Endothelial cell (in vitro differentiated cells): ENCODE measurements around the gene ANKS1B. TPM values are rescaled to one million over a fixed set of nuclear protein-coding genes. Genes with fewer than 3 reads are reported as not detected.

Experiments
- DNase-seq: peaks from one replicate; pipeline ENCODE4 v3.0.0; 2021; ENCODE audit warnings: low spot score
- H3K27ac Mint-ChIP-seq: one replicate; pipeline ENCODE4 v1.8.0; 2021; ENCODE audit warnings: mixed read lengths, inconsistent platforms; ENCODE audit not compliant: unreplicated experiment
- H3K27me3 Mint-ChIP-seq: one replicate; pipeline ENCODE4 v1.8.0; 2021; ENCODE audit warnings: mild to moderate bottlenecking, moderate library complexity, mixed read lengths, inconsistent platforms; ENCODE audit not compliant: unreplicated experiment
- H3K36me3 Mint-ChIP-seq: one replicate; pipeline ENCODE4 v1.8.0; 2021; ENCODE audit warnings: mild to moderate bottlenecking, low read depth, mixed read lengths, inconsistent platforms; ENCODE audit not compliant: unreplicated experiment
- H3K4me1 Mint-ChIP-seq: one replicate; pipeline ENCODE4 v1.8.0; 2021; ENCODE audit warnings: mild to moderate bottlenecking, mixed read lengths, inconsistent platforms; ENCODE audit not compliant: unreplicated experiment
- H3K4me3 Mint-ChIP-seq: one replicate; pipeline ENCODE4 v1.8.0; 2021; ENCODE audit warnings: mild to moderate bottlenecking, mixed read lengths, inconsistent platforms; ENCODE audit not compliant: unreplicated experiment
- H3K9me3 Mint-ChIP-seq: one replicate; pipeline ENCODE4 v1.8.0; 2021; ENCODE audit warnings: mixed read lengths, inconsistent platforms; ENCODE audit not compliant: unreplicated experiment
- CTCF ChIP-seq: fragments of 200-600 bp; sonication (generic); IDR thresholded peaks from one replicate; pipeline ENCODE4 v1.5.0; 2021; ENCODE audit warnings: antibody characterized with exemption; ENCODE audit not compliant: unreplicated experiment
- total RNA-seq: library from RNA; stranded (reverse); fragmentation: NEBNext Ultra II Directional; extraction: Animal tissue kit (Norgen Biotek cat#: 25700); gene quantifications from one replicate; pipeline ENCODE4 v1.2.1, GENCODE V29; 2021; ENCODE audit not compliant: unreplicated experiment

Gene ANKS1B
- total RNA-seq, 1 donor from 2014 or later = 2.6 TPM

GRCh38 chr12:98903875-98904274, 1080.9 kb downstream of the ANKS1B start:
- H3K36me3 Mint-ChIP-seq = no peaks in the 10 kb centered on the region
- no peaks in the 10 kb centered on the region for H3K4me1 Mint-ChIP-seq
- H3K27me3 Mint-ChIP-seq = no peaks in the 10 kb centered on the region
- H3K4me3 Mint-ChIP-seq = no peak overlapping the region
- H3K9me3 Mint-ChIP-seq = no peaks in the 10 kb centered on the region
- H3K27ac Mint-ChIP-seq = no peak overlapping the region
- no peak for DNase-seq
- no peak for TF ChIP-seq CTCF

- Mint-ChIP-seq H3K36me3 (no peaks in the 10 kb centered on the region), H3K27me3 (peaks cover 1% of the 10 kb centered on the region), H3K27ac (no peak overlapping the region), H3K4me3 (no peak overlapping the region), H3K9me3 (no peaks in the 10 kb centered on the region), H3K4me1 (no peaks in the 10 kb centered on the region)
- DNase-seq = peak; percentile 22
- TF ChIP-seq CTCF = no peak
These were observed 1083.5 kb downstream of the ANKS1B start for GRCh38 chr12:98901189-98901588.

GRCh38 chr12:98896938-98897337, 1087.8 kb downstream of the ANKS1B start:
- Mint-ChIP-seq H3K27ac (no peak overlapping the region), H3K4me3 (no peak overlapping the region), H3K36me3 (no peaks in the 10 kb centered on the region), H3K4me1 (peaks cover 13% of the 10 kb centered on the region), H3K9me3 (no peaks in the 10 kb centered on the region), H3K27me3 (peaks cover 20% of the 10 kb centered on the region)
- peak; percentile 41 for DNase-seq
- no peak for TF ChIP-seq CTCF

GRCh38 chr12:98895086-98895651, 1089.6 kb downstream of the ANKS1B start:
- Mint-ChIP-seq H3K27ac (peak overlapping the region; percentile 27), H3K9me3 (no peaks in the 10 kb centered on the region), H3K27me3 (peaks cover 20% of the 10 kb centered on the region), H3K4me3 (peak overlapping the region; percentile 76), H3K4me1 (peaks cover 13% of the 10 kb centered on the region), H3K36me3 (no peaks in the 10 kb centered on the region)
- DNase-seq = peak; percentile 31
- TF ChIP-seq CTCF = no peak

- TF ChIP-seq CTCF = no peak
- Mint-ChIP-seq H3K27me3 (peaks cover 20% of the 10 kb centered on the region), H3K9me3 (no peaks in the 10 kb centered on the region), H3K4me1 (peaks cover 19% of the 10 kb centered on the region), H3K36me3 (no peaks in the 10 kb centered on the region), H3K27ac (no peak overlapping the region), H3K4me3 (no peak overlapping the region)
- peak; percentile 33 for DNase-seq
These were observed 1090.2 kb downstream of the ANKS1B start for GRCh38 chr12:98894412-98895085.
